K562 (cell line): ENCODE data around the gene ELMO1. TPM values are rescaled to one million over a fixed set of nuclear protein-coding genes. Genes with fewer than 3 reads are reported as not detected.

ENCODE experiments used
- ARHGAP35 ChIP-seq: fragments of 450-650 bp; IDR thresholded peaks from 2 replicates; pipeline ENCODE4 v1.6.1; 2018; ENCODE audit not compliant: partially characterized antibody
- GATAD2A ChIP-seq: fragments of 450-650 bp; IDR thresholded peaks from 2 replicates; pipeline ENCODE4 v1.6.1; 2017
- GTF2A2 ChIP-seq: IDR thresholded peaks from 2 replicates; pipeline ENCODE4 v1.6.1; 2016; ENCODE audit warnings: mild to moderate bottlenecking, missing genetic modification characterization, missing compliant biosample characterization
- JUND ChIP-seq, 2 experiments: IDR thresholded peaks; 2 replicates in 1 of 2; 3 replicates in 1 of 2; pipeline ENCODE4 v1.6.1; 2011; ENCODE audit warnings: borderline replicate concordance in 2 of 2, low read depth in 2 of 2, low read length in 2 of 2, improper control_type of control experiment in 1 of 2, missing biosample characterization in 1 of 2, missing genetic modification characterization in 1 of 2, missing genetic modification reagents in 1 of 2
- POLR3A ChIP-seq: IDR thresholded peaks from 2 replicates; pipeline ENCODE4 v1.6.1; 2011; ENCODE audit warnings: borderline replicate concordance, mild to moderate bottlenecking, moderate library complexity; ENCODE audit not compliant: insufficient read length, insufficient read depth; ENCODE audit errors: extremely low read depth
- RFX7 ChIP-seq: fragments of 250-450 bp; sonication (Bioruptor Pico); IDR thresholded peaks from 2 replicates; pipeline ENCODE4 v1.5.1; 2021; ENCODE audit warnings: mild to moderate bottlenecking
- SAP30 ChIP-seq: fragments of 200-600 bp; sonication (generic); IDR thresholded peaks from 2 replicates; pipeline ENCODE4 v1.6.1; 2012; ENCODE audit warnings: borderline replicate concordance, low read depth, mild to moderate bottlenecking, moderate library complexity, low read length, control low read depth, inconsistent platforms; ENCODE audit not compliant: insufficient read depth, poor library complexity, severe bottlenecking
- SP2 ChIP-seq: IDR thresholded peaks from 2 replicates; pipeline ENCODE4 v1.6.1; 2011; ENCODE audit warnings: mild to moderate bottlenecking, low read depth, low read length, moderate library complexity; ENCODE audit not compliant: poor library complexity, severe bottlenecking; ENCODE audit errors: extremely low read depth
- TFAM ChIP-seq: fragments of 250-450 bp; sonication (Bioruptor Pico); conservative IDR thresholded peaks from 2 replicates; pipeline ENCODE4 v1.5.0; 2021; ENCODE audit warnings: mild to moderate bottlenecking, moderate library complexity
- ZNF644 ChIP-seq: fragments of 200-800 bp; sonication (Bioruptor generic); IDR thresholded peaks from 2 replicates; pipeline ENCODE4 v1.6.1; 2016; ENCODE audit warnings: low read depth, missing genetic modification characterization, missing compliant biosample characterization
- polyA plus RNA-seq, 8 experiments: library from polyadenylated mRNA; depleted of rRNA in 4 of 8; stranded (reverse) in 5 of 8; unstranded in 3 of 8; fragments of >200 nt; fragmentation: Nextera tagmentation in 2 of 8; fragmentation: Illumina TruSeq in 1 of 8; extraction: Ambion mirVana in 2 of 8; extraction: Trizol in 1 of 8; gene quantifications; 2 replicates each; pipeline versions ENCODE4 v1.2.1 to v1.2.3, GENCODE V29; 2011 to 2014; ENCODE audit warnings: inconsistent platforms in 1 of 8, missing spikeins in 1 of 8
- total RNA-seq, 7 experiments: library from RNA; depleted of rRNA in 6 of 7; stranded (reverse); fragments of >200 nt in 6 of 7; fragmentation: Illumina TruSeq in 2 of 7; extraction: Trizol in 2 of 7; gene quantifications; 2 replicates each; pipeline versions ENCODE4 v1.2.1 to v1.2.3, GENCODE V29; 2011 to 2021; ENCODE audit warnings: low replicate concordance in 1 of 7
- TF ChIP-seq, protein P1 (sequence below): fragments of 250-450 bp; sonication (Bioruptor Pico); IDR thresholded peaks from 2 replicates; pipeline ENCODE4 v1.8.0; 2022; ENCODE audit warnings: inconsistent platforms
- TF ChIP-seq, protein P2 (sequence below): fragments of 450-650 bp; formaldehyde crosslinking; IDR thresholded peaks from 2 replicates; pipeline ENCODE4 v1.4.0; 2020; ENCODE audit warnings: mild to moderate bottlenecking, moderate library complexity
- TF ChIP-seq, protein P3 (sequence below): IDR thresholded peaks from 2 replicates; pipeline ENCODE4 v1.6.1; 2014; ENCODE audit warnings: antibody characterized with exemption
- TF ChIP-seq, protein P4 (sequence below), 2 experiments: fragments of 250-450 bp in 1 of 2; fragments of 450-650 bp in 1 of 2; sonication (Bioruptor Pico) in 1 of 2; IDR thresholded peaks; 2 replicates each; pipeline versions ENCODE4 v1.6.1 to v1.8.0; 2016 to 2021; ENCODE audit warnings: mild to moderate bottlenecking in 2 of 2, moderate library complexity in 2 of 2, missing compliant biosample characterization in 1 of 2, missing genetic modification characterization in 1 of 2
- TF ChIP-seq, protein P5 (sequence below), 3 experiments: fragments of 200-800 bp in 1 of 3; fragments of 250-450 bp in 1 of 3; fragments of 450-650 bp in 1 of 3; sonication (Bioruptor Pico) in 1 of 3; sonication (Bioruptor generic) in 1 of 3; formaldehyde crosslinking in 1 of 3; IDR thresholded peaks; 2 replicates each; pipeline versions ENCODE4 v1.6.1 to v1.8.0; 2016 to 2022; ENCODE audit warnings: mild to moderate bottlenecking in 2 of 3, missing genetic modification characterization in 2 of 3, missing compliant biosample characterization in 1 of 3, moderate library complexity in 1 of 3

Gene ELMO1
- total and polyA plus RNA-seq, 9 of the 15 experiments (the other 6 are each of a cell fraction or from before 2014, with no cell fraction given), result 0.36 to 7.2 (median 3.6) TPM

DNA sequence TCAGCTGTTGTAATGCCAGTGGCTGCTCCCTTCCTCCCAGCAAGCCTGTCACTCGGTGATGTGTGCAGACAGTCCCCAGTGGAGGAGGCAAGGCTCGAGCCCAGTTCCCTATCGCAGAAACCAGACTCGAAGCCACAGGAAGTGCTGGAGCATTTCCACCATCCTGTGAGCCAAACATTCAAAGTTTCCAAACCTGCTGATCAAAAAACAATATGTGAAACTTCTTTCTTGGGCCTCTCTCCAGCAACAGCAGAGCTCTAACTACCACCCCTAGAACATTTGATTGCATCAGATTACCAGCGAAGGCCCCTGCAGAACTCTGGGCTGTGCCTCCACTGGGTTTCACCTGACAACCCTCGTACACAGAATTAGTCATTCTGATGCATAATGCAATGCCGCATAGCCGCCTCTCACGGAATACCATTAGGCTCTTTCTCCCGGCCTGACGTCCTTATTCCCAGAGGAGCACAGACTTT is 94.0 kb downstream of the ELMO1 start (continued):
- TF ChIP-seq, protein P1, sequence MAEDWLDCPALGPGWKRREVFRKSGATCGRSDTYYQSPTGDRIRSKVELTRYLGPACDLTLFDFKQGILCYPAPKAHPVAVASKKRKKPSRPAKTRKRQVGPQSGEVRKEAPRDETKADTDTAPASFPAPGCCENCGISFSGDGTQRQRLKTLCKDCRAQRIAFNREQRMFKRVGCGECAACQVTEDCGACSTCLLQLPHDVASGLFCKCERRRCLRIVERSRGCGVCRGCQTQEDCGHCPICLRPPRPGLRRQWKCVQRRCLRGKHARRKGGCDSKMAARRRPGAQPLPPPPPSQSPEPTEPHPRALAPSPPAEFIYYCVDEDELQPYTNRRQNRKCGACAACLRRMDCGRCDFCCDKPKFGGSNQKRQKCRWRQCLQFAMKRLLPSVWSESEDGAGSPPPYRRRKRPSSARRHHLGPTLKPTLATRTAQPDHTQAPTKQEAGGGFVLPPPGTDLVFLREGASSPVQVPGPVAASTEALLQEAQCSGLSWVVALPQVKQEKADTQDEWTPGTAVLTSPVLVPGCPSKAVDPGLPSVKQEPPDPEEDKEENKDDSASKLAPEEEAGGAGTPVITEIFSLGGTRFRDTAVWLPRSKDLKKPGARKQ (CRISPR knock-in tag), result no peak
- TF ChIP-seq RFX7 (CRISPR knock-in tag) (no peak), SAP30 (no peak), JUND (IDR thresholded peaks at IDR 0.05; ENCODE audit: borderline replicate concordance, low read depth, low read length) (no peak), JUND (tag; IDR thresholded peaks at IDR 0.05; ENCODE audit: borderline replicate concordance, low read depth, low read length) (0 out of 3 replicates have a peak, but pooled peaks have one; percentile 30), SP2 (no peak), POLR3A (no peak), GTF2A2 (tag) (no peak), TFAM (no peak), ARHGAP35 (no peak), ZNF644 (tag) (no peak), GATAD2A (no peak)
- TF ChIP-seq, protein P2, sequence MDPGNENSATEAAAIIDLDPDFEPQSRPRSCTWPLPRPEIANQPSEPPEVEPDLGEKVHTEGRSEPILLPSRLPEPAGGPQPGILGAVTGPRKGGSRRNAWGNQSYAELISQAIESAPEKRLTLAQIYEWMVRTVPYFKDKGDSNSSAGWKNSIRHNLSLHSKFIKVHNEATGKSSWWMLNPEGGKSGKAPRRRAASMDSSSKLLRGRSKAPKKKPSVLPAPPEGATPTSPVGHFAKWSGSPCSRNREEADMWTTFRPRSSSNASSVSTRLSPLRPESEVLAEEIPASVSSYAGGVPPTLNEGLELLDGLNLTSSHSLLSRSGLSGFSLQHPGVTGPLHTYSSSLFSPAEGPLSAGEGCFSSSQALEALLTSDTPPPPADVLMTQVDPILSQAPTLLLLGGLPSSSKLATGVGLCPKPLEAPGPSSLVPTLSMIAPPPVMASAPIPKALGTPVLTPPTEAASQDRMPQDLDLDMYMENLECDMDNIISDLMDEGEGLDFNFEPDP (CRISPR knock-in tag), result no peak
- TF ChIP-seq, protein P3, sequence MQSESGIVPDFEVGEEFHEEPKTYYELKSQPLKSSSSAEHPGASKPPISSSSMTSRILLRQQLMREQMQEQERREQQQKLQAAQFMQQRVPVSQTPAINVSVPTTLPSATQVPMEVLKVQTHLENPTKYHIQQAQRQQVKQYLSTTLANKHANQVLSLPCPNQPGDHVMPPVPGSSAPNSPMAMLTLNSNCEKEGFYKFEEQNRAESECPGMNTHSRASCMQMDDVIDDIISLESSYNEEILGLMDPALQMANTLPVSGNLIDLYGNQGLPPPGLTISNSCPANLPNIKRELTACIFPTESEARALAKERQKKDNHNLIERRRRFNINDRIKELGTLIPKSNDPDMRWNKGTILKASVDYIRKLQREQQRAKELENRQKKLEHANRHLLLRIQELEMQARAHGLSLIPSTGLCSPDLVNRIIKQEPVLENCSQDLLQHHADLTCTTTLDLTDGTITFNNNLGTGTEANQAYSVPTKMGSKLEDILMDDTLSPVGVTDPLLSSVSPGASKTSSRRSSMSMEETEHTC, result no peak
- TF ChIP-seq, protein P4, sequence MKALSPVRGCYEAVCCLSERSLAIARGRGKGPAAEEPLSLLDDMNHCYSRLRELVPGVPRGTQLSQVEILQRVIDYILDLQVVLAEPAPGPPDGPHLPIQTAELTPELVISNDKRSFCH (CRISPR knock-in tag; IDR thresholded peaks at IDR 0.05), result no peak
- TF ChIP-seq, protein P4 (tag; IDR thresholded peaks at IDR 0.05), result no peak
- TF ChIP-seq, protein P5, sequence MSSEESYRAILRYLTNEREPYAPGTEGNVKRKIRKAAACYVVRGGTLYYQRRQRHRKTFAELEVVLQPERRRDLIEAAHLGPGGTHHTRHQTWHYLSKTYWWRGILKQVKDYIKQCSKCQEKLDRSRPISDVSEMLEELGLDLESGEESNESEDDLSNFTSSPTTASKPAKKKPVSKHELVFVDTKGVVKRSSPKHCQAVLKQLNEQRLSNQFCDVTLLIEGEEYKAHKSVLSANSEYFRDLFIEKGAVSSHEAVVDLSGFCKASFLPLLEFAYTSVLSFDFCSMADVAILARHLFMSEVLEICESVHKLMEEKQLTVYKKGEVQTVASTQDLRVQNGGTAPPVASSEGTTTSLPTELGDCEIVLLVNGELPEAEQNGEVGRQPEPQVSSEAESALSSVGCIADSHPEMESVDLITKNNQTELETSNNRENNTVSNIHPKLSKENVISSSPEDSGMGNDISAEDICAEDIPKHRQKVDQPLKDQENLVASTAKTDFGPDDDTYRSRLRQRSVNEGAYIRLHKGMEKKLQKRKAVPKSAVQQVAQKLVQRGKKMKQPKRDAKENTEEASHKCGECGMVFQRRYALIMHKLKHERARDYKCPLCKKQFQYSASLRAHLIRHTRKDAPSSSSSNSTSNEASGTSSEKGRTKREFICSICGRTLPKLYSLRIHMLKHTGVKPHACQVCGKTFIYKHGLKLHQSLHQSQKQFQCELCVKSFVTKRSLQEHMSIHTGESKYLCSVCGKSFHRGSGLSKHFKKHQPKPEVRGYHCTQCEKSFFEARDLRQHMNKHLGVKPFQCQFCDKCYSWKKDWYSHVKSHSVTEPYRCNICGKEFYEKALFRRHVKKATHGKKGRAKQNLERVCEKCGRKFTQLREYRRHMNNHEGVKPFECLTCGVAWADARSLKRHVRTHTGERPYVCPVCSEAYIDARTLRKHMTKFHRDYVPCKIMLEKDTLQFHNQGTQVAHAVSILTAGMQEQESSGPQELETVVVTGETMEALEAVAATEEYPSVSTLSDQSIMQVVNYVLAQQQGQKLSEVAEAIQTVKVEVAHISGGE (CRISPR knock-in tag; IDR thresholded peaks at IDR 0.05), result no peak
